K562 (cell line): Measurements from ENCODE around the gene FYB2. TPM values are rescaled to one million over a fixed set of nuclear protein-coding genes. Genes with fewer than 3 reads are reported as not detected.

ENCODE experiments used
- ATAC-seq: fragments of 200-7000 bp; cut with Tn5 transposase; 3 replicates; pipeline ENCODE4 v1.9.1; 2020; ENCODE audit warnings: moderate library complexity
- BruUV-seq: library from RNA; stranded (reverse); fragments of 400-500 nt; replicated peaks from 2 replicates; lab custom pipeline; 2021; lab: Mats Ljungman, UMichigan
- CTCF ChIA-PET: fragments of 300-600 bp; formaldehyde crosslinking; extraction: SDS; loops from one replicate; lab custom pipeline; 2021; ENCODE audit warnings: low intra/inter-chr PET ratio; lab: Yijun Ruan, JAX
- POLR2A ChIA-PET: fragments of 300-600, 350-650 bp; sonication (Branson Sonifier 250); formaldehyde crosslinking; extraction: SDS; loops from one replicate; lab custom pipeline; 2021; ENCODE audit warnings: antibody characterized with exemption, inconsistent platforms; lab: Yijun Ruan, JAX
- DNase-seq, 4 experiments: peaks; one replicate each; pipeline versions ENCODE4 v3.0.0 to v3.0.0-alpha.2; 2011 to 2018; ENCODE audit warnings: low spot score in 3 of 4, mixed read lengths in 3 of 4; ENCODE audit errors: extremely low read depth in 1 of 4
- FAIRE-seq: peaks from 2 replicates; lab custom pipeline; 2011; peaks lifted over from hg19 to GRCh38; lab: Jason Lieb, UNC
- H2AFZ ChIP-seq: 2 replicates; pipeline ENCODE4 v1.6.0; 2011; ENCODE audit warnings: low read depth, low read length, control low read depth, inconsistent platforms
- H3K27ac ChIP-seq: fragments of 200-600 bp; 3 replicates; pipeline ENCODE4 v1.8.0; 2011; ENCODE audit warnings: low read depth, mild to moderate bottlenecking, control low read depth, inconsistent platforms, low read length, moderate library complexity, mixed read lengths; ENCODE audit errors: extremely low read depth
- H3K27me3 ChIP-seq, 2 experiments: fragments of 300-600 bp in 1 of 2; 2 replicates in 1 of 2; 3 replicates in 1 of 2; pipeline versions ENCODE4 v1.6.0 to v1.8.0; 2011; ENCODE audit warnings: inconsistent platforms in 2 of 2, low read length in 2 of 2, mild to moderate bottlenecking in 1 of 2, mixed read lengths in 1 of 2, moderate library complexity in 1 of 2; ENCODE audit not compliant: control insufficient read depth in 2 of 2, insufficient read depth in 2 of 2
- H3K36me3 ChIP-seq: fragments of 300-600 bp; 3 replicates; pipeline ENCODE4 v1.8.0; 2011; ENCODE audit warnings: mild to moderate bottlenecking, low read length, inconsistent platforms; ENCODE audit not compliant: control insufficient read depth, insufficient read depth
- H3K4me1 ChIP-seq, 2 experiments: fragments of 200-600 bp in 1 of 2; replicated peaks in 1 of 2; 2 replicates in 1 of 2; 3 replicates in 1 of 2; pipeline versions ENCODE4 v1.5.1 to v1.8.0; 2011; ENCODE audit warnings: inconsistent platforms in 2 of 2, low read length in 2 of 2, mild to moderate bottlenecking in 1 of 2, mixed read lengths in 1 of 2, moderate library complexity in 1 of 2; ENCODE audit not compliant: control insufficient read depth in 2 of 2, insufficient read depth in 2 of 2
- H3K4me2 ChIP-seq: 2 replicates; pipeline ENCODE4 v1.6.1; 2011; ENCODE audit warnings: low read length, control low read depth, inconsistent platforms, mixed read lengths; ENCODE audit not compliant: insufficient read depth
- H3K4me3 ChIP-seq: fragments of 200-600 bp; sonication (generic), shearing (Covaris generic); 2 replicates; pipeline ENCODE4 v1.5.1; 2016; ENCODE audit warnings: control low read depth, inconsistent platforms
- H3K79me2 ChIP-seq: fragments of 200-600 bp; 3 replicates; pipeline ENCODE4 v1.8.0; 2011; ENCODE audit warnings: low read length, inconsistent platforms; ENCODE audit not compliant: control insufficient read depth, insufficient read depth
- H3K9ac ChIP-seq, 2 experiments: 2 replicates each; pipeline versions ENCODE4 v1.6.0 to v1.6.1; 2011; ENCODE audit warnings: low read depth in 2 of 2, low read length in 2 of 2, control low read depth in 1 of 2, inconsistent platforms in 1 of 2, mild to moderate bottlenecking in 1 of 2, mixed read lengths in 1 of 2; ENCODE audit not compliant: insufficient read depth in 1 of 2
- H3K9me1 ChIP-seq: one replicate; pipeline ENCODE4 v1.6.0; 2011; ENCODE audit warnings: inconsistent platforms, mild to moderate bottlenecking, low read length, moderate library complexity; ENCODE audit not compliant: control insufficient read depth, insufficient read depth
- H3K9me3 ChIP-seq: replicated peaks from 2 replicates; pipeline ENCODE4 v1.5.1; 2011; ENCODE audit warnings: low read depth, low read length, inconsistent platforms; ENCODE audit not compliant: control insufficient read depth, insufficient read depth
- H4K20me1 ChIP-seq: replicated peaks from 2 replicates; pipeline ENCODE4 v1.6.1; 2011; ENCODE audit warnings: low read length, inconsistent platforms, mixed read lengths; ENCODE audit not compliant: control insufficient read depth, insufficient read depth
- LEF1 ChIP-seq: fragments of 450-650 bp; IDR thresholded peaks from 2 replicates; pipeline ENCODE4 v1.6.1; 2016; ENCODE audit warnings: mild to moderate bottlenecking
- MAX ChIP-seq: sonication (generic); formaldehyde crosslinking; IDR thresholded peaks from 2 replicates; pipeline ENCODE4 v1.9.0; 2022; ENCODE audit warnings: mild to moderate bottlenecking, missing genetic modification reagents
- MCM3 ChIP-seq: fragments of 450-650 bp; IDR thresholded peaks from 2 replicates; pipeline ENCODE4 v1.6.1; 2016
- SMARCB1 ChIP-seq: IDR thresholded peaks from 2 replicates; pipeline ENCODE4 v1.6.1; 2011; ENCODE audit warnings: improper control_type of control experiment, low read depth; ENCODE audit not compliant: insufficient read length
- SMARCE1 ChIP-seq: fragments of 450-650 bp; IDR thresholded peaks from 2 replicates; pipeline ENCODE4 v1.7.1; 2016; ENCODE audit warnings: mild to moderate bottlenecking
- TBL1XR1 ChIP-seq, 2 experiments: IDR thresholded peaks; 2 replicates each; pipeline ENCODE4 v1.6.1; 2012; ENCODE audit warnings: improper control_type of control experiment in 2 of 2, low read length in 2 of 2, mild to moderate bottlenecking in 1 of 2
- TRIM25 ChIP-seq: fragments of 450-650 bp; IDR thresholded peaks from 2 replicates; pipeline ENCODE4 v1.7.0; 2016; ENCODE audit warnings: borderline replicate concordance
- USF2 ChIP-seq: sonication (generic); formaldehyde crosslinking; IDR thresholded peaks from 2 replicates; pipeline ENCODE4 v1.5.0; 2020; ENCODE audit warnings: missing genetic modification reagents
- ZEB2 ChIP-seq: fragments of 450-650 bp; IDR thresholded peaks from 2 replicates; pipeline ENCODE4 v1.6.1; 2016
- ZNF407 ChIP-seq: fragments of 450-650 bp; IDR thresholded peaks from 2 replicates; pipeline ENCODE4 v1.6.1; 2016; ENCODE audit warnings: low read depth
- ZNF717 ChIP-seq: fragments of 250-450 bp; sonication (Bioruptor Pico); IDR thresholded peaks from 2 replicates; pipeline ENCODE4 v1.5.0; 2021
- in situ Hi-C: fragments of 300-500 bp; cut with MboI; formaldehyde crosslinking; loops from 4 replicates; pipeline ENCODE4 v1.15.0; 2018; ENCODE audit warnings: inconsistent platforms, mixed read lengths
- intact Hi-C: fragments of 100-400 bp; cut with micrococcal nuclease; formaldehyde crosslinking; loops from 2 replicates; pipeline ENCODE4 v1.14.2; 2022
- polyA plus RNA-seq, 8 experiments: library from polyadenylated mRNA; depleted of rRNA in 4 of 8; stranded (reverse) in 5 of 8; unstranded in 3 of 8; fragments of >200 nt; fragmentation: Nextera tagmentation in 2 of 8; fragmentation: Illumina TruSeq in 1 of 8; extraction: Ambion mirVana in 2 of 8; extraction: Trizol in 1 of 8; gene quantifications; 2 replicates each; pipeline versions ENCODE4 v1.2.1 to v1.2.3, GENCODE V29; 2011 to 2014; ENCODE audit warnings: inconsistent platforms in 1 of 8, missing spikeins in 1 of 8
- total RNA-seq, 7 experiments: library from RNA; depleted of rRNA in 6 of 7; stranded (reverse); fragments of >200 nt in 6 of 7; fragmentation: Illumina TruSeq in 2 of 7; extraction: Trizol in 2 of 7; gene quantifications; 2 replicates each; pipeline versions ENCODE4 v1.2.1 to v1.2.3, GENCODE V29; 2011 to 2021; ENCODE audit warnings: low replicate concordance in 1 of 7

Gene FYB2
- total and polyA plus RNA-seq, 9 of the 15 experiments (the other 6 are each of a cell fraction or from before 2014, with no cell fraction given) = not detected

GRCh38 chr1:56856186-56856585 lies 37.0 kb upstream of the FYB2 start:
- no peaks in the 10 kb centered on the region for H3K36me3 ChIP-seq
- H3K9me1 ChIP-seq = no peaks in the 10 kb centered on the region
- intact Hi-C loops = no loop called here
- in situ Hi-C loops = no loop called here
- H3K4me2 ChIP-seq = no peak overlapping the region
- H2AFZ ChIP-seq = no peak overlapping the region
- CTCF ChIA-PET = no interaction called here
- POLR2A ChIA-PET = no interaction called here
- H3K27ac ChIP-seq = no peak overlapping the region
- no peaks in the 10 kb centered on the region for H4K20me1 ChIP-seq
- H3K79me2 ChIP-seq = no peaks in the 10 kb centered on the region
- no peak overlapping the region for H3K9ac ChIP-seq
- no peaks in the 10 kb centered on the region for H3K4me1 ChIP-seq
- no peak for TF ChIP-seq USF2 (CRISPR knock-in tag)
- no peak for TF ChIP-seq LEF1
- TF ChIP-seq SMARCB1 = no peak
- no peak for TF ChIP-seq SMARCE1
- no peak for TF ChIP-seq MCM3
- no peak for TF ChIP-seq ZEB2
- no peak for TF ChIP-seq TBL1XR1 (IDR thresholded peaks at IDR 0.05; ENCODE audit: low read length in 2 of 2)
- no peak for TF ChIP-seq ZNF407
- no peak for TF ChIP-seq TRIM25
- no peak for TF ChIP-seq ZNF717 (CRISPR knock-in tag)
- TF ChIP-seq MAX (CRISPR knock-in tag) = no peak
- TF ChIP-seq, all 486 proteins: peak for 0
- ATAC-seq (no peak), DNase-seq (no peak), FAIRE-seq (no peak)
- Histone ChIP-seq H3K4me3 (no peak overlapping the region), H3K27me3 (no peaks in the 10 kb centered on the region), H3K9me3 (no peaks in the 10 kb centered on the region)
- no TSS peak for BruUV-seq
